Hematopoietic multipotent progenitor cell (in vitro differentiated cells): ENCODE data around the gene FRS2. TPM values are rescaled to one million over a fixed set of nuclear protein-coding genes. Genes with fewer than 3 reads are reported as not detected.

ENCODE experiments used
- DNase-seq, 3 donors: peaks; one replicate each; pipeline ENCODE4 v3.0.0-alpha.2; 2011 to 2015; ENCODE audit warnings: low read depth in 2 of 3, low spot score in 2 of 3
- total RNA-seq: library from RNA; depleted of rRNA; stranded (reverse); fragments of >200 nt; gene quantifications from one replicate; pipeline ENCODE4 v1.2.3, GENCODE V29; 2012

FRS2 gene
- total RNA-seq, 1 donor, result 21.0 TPM

DNA sequence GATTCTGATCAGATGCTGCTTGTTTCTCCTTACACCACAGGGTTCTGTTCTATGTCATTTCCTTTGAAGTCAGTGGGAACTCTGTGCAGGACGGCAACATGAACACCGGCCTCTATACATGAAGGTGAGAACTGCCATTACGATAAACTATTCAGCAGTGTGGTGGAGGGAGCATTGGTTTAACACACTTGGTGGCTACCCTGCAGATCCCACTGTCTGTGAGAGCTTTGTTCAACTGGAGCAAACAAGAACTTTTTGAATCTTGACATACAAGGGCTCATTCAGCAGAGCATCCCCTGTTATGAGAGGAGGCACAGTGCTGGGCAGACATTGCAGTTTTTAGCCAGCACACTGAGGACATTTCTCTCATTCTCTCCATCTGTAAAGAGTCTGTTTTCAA, 10.7 kb upstream of the FRS2 start:
- no peak for DNase-seq

DNA sequence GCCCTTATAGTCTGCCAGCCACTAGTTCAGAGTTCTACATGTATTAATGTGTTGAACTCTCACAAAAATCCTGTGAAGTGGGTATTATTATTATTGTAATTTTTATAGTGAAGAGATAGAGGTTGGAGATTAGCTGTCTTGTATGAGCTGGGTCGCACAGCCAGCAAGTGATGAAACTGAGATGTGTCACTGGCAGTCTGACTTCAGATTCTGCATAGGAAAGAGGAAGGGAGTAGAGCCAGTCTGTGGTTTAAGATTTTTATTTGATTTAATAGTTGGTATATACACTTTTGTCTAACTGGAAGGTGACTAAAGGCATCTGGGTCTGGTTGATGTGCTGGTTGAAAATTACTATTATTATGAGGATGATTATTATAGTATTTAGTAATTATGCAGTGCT, 5.8 kb upstream of the FRS2 start:
- DNase-seq, result peak in 1 of 3 donors; percentile 21

DNA sequence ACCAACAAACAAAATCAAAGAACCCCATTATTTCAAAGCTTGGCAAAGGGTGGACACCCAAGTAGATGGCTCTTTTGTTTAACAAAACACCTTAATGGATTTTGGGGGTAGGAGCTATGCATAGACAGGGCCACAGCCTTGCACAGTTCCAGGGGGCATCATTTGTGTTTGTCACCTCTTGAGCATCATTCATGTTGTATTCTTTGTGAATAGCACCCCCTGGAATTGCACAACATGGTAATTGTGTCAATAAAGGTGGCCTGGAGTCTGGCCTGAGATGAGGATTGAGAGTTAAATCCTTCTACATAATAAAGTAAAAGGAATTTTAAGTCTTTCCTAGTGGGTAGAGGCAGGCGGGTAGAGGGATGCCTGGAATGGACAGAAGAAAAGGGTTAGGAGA, 3.3 kb upstream of the FRS2 start:
- no peak for DNase-seq

DNA sequence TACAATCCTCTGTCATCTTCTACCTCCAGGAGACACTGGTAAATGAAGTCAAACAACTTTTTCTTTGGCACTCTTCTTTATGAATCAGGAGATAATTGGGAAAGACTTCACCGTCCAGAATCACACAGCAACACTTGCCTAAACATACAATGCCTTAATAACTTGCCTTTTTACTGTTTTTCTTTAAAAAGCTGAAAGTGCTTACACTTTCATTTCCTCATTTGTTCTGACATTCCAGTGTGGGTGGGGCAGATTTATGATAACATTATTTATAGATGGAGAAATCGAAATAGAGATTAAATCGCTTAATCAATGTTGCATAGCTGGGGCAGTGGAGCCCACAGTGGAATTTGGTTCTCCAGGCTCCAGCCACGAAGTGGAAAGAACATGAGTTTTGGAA, 2.8 kb upstream of the FRS2 start:
- no peak for DNase-seq

GRCh38 chr12:69468237-69469026, 1.8 kb upstream of the FRS2 start:
- no peak for DNase-seq

DNA sequence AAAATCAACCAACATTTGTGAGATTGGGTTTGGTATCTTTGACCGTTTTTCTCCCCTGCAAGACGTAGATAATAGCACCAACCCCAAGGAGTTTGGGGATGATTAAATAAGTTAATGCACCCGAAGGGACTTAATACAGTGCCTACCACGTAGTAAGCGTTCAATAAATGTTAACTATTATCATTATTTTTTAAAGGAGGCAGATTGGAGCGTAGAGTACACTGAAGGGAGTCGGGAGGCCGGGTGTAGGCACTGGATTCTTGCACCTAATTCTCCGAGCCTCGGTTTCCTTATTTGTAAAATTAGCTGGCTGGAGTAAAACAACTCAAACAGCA, 367 bp upstream of the FRS2 start:
- DNase-seq, result no peak

DNA sequence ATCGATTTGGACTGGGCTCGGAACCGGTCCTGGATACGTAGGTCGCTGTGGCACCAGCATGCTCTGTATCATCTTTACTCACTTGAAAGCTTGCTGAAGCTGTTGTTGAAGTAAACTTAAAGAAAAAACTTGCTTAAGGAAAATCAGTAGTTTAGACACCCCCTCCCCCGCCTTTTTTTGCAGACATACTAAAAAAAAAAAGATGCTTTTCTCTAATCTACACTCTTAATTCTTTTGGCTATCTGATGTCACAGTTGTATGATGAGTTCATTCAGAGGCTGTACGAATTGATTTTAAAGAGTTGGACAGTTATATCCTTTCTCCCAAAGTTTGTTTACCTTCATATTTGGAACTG, 865 bp downstream of the FRS2 start:
- no peak for DNase-seq

DNA sequence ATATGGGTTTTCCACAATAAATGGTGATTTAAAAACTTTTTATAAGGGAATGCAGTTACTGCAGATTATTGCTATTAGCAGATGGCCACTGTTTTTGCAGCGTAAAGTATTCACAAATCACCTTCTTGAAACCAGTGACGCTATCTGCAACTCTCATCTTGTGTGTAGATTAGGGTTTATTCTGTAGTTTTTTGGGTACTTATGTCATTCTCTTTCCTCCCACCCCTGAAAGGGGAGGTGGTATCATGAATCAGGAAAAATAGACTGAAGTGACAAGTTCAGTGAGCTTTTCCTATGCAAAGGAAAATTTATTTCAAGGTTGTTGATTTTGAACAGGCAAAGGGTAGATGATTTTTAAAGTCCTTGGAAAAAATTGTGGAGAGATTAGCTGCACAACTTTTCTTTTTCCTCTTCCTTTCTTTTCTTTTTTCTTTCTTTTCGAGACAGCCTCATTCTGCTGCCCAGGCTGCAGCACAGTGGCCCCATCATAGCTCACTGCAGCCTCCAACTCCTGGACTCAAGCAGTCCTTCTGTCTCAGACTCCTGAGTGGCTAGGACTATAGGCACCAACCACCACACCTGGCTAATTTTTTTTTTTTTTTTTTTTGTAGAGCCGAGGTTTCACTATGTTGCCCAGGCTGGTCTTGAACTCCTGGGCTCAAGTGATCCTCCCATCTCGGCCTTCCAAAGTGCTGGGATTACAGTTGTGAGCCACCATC, 1.6 kb downstream of the FRS2 start:
- DNase-seq, result no peak

GRCh38 chr12:69473262-69473661, 3.1 kb downstream of the FRS2 start:
- DNase-seq, result no peak

DNA sequence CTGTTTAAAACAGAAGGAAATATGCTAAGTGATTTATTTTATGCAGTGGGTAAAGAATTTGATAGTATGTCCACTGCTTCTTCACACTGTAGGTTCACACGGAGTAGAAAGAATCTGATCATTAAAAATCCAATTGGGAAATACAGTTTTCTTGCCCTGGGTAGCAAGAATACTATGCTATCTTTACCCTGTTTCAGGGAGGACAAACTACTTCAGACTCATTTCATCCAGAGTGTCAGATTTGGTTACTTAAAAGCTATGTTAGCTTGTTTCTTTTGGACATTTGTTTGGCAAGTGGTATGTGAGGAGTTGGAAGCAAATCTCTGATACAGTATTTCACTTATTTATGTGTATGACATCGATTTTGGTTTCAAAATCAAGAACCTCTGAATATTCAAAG, 4.3 kb downstream of the FRS2 start:
- no peak for DNase-seq

DNA sequence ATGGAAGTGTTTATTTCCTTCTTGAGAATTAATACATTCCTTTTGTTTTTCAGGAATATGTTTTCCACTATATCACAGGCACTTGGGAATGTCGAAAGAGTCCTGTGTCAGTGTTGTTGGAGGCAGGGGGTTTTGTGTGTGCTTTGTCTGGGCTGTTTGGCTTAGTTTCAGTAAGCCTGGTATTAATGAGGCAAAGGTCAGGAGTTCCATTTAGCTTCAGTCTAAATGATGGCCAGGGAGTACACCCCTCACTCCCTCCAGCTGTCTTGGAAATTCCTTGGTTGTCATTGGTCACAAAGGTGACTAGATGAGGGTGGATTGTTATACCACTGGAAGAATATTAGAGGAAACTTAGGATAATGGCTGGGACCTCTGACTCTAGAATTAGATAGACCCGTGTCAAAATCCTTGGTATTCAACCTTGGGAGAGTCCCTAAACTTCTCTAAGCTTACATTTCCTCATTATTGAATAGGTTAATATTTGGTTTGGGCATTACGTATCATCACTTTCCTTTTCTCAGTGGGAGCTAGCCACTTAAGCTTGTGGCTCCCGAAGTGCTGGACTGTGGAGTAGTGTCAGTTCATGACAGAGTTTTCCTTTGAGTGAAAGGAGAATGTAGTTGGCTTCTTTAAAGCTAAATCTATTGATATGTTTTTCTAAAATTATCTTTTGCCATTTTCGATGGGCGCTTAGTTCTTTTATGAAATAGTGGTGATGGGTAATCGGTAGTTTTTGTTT, 5.2 kb downstream of the FRS2 start:
- DNase-seq, result no peak

DNA sequence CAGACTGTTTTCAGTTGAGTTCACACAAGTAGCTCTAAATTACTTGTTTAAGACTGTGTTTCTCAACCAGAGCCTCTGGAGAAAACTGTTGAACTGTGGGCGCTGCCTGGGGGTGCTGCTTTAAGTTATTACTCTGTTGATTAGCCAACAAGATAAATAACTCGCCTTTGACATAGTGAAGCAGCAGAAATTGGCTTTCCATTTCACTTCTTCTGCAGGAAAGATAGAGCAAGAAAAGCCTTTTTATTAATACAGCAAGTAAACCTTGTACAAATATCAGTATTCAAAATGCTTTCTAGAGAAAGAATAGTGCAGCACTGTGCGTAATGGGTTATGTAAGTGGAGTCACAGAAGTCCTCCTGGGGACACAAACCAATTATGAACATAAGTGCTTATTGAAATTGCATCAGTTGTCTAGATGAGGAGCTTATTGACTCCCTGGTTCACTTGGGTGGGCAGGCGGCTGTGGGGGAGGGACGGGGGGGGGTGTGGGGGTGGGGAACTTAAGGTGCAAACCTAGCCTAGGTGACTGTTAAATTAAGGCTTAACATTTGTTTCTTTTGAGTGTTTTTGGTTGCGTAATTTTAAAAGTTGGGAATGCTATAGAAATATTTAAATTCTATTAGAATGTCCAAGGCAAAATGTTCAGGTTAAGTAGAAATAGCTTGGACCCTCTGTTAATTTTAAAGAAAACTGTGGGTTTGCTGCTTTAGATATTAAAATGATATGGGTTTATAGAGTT, 6.3 kb downstream of the FRS2 start:
- no peak for DNase-seq

DNA sequence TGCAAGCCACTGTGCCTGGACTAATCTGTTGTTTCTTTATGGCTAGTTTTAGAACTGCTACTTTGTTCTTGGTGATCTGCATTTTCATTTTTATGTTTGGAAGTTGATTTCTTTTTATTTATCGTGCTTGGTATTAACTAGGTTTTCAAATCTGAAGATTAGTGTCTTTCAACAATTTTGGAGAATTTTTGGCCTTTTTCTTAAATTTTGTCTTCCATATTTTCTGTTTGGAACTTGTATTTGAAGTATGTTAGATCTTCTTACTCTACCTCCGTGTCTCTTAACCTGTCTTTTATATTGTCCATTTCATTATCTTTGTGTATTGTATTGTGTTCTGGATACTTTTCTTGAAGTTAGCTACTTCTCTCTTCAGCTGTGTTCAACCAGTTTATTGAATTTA, 9.5 kb downstream of the FRS2 start:
- no peak for DNase-seq

- no peak for DNase-seq
These were observed 10.5 kb downstream of the FRS2 start for GRCh38 chr12:69480698-69481097.

DNA sequence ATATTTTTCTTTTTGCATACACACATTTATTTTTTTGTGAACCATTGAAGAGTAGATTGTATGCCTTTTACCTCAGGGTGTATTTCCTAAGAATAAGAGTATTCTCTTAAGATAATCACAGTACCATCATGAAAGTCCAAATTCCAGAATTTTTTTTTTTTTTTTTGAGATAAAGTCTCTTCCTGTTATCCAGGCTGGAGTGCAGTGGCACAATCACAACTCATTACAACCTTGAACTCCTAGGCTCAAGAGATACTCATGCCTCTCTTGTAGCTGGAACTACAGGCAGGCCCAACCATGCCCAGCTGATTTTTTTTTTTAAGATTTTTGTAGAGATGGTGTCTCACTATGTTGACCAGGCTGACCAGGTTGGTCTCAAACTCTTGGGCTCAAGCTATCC, 10.9 kb downstream of the FRS2 start:
- DNase-seq, result no peak

DNA sequence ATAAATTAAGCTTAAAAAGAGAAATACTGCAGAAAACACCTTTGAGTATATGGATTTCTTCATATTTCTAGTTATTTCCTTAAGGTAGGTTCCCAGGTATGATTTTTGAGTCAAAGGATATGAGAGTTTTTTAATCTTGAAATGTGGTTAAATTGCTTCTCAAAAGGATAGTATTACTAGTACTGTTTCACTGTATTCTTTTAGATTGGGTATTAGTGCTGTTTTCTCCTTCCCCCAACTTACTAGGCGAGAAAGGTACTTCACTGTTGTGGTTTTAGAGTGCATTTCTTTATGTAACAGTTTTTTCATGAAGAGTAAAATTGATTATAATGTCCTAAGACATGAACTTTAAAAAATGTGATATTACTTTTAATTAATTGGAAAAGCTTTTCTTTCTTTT, 13.5 kb downstream of the FRS2 start:
- DNase-seq, result no peak

DNA sequence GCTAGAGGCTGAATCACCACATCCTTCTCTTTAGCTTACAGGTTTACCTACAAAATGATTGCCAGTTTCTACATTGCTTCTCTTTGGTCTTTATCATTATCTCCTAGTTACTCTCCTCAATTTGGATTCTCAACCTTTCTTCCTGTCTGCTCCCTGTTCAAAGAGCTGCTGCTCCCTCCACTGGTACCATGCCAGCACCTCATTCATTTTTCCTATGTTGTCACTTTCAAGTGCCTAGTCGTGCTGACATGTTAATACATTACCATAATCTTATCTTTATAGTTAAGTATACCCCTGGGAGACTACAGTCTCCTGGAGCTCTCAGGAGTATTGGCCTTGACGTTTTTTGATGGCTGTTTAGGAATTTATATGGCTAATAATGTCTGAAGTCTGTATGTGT, 14.2 kb downstream of the FRS2 start:
- DNase-seq, result no peak

DNA sequence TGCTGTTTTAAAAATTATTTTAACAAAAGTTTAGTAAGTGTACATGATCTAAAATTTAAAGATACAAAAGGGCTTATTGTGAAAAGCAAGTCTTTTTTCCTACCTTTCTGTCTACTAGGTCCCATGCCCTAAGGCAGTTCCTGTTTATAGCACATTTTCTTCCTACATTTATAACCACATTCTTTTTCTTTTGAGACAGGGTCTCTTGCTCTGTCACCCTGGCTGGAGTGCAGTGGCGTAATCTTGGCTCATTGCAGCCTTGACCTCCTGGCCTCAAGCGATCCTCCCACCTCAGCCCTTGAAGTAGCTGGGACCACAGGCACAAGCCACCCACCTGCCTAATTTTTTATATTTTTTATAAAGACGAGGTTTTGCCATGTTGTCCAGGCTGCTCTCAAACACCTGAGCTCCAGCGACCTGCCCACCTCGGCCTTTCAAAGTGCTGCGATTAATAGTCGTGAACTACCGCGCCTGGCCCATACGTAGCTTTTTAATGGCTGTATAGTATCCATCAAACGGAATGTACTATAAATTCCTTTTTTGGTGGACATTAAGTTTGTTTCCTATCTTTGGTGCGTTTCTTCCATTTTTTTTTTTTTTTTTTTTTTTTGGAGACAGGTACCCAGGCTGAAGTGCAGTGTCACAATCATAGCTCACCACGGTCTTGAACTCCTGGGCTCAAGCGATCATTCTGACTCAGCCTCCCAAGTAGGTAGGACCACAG, 20.9 kb downstream of the FRS2 start:
- no peak for DNase-seq

DNA sequence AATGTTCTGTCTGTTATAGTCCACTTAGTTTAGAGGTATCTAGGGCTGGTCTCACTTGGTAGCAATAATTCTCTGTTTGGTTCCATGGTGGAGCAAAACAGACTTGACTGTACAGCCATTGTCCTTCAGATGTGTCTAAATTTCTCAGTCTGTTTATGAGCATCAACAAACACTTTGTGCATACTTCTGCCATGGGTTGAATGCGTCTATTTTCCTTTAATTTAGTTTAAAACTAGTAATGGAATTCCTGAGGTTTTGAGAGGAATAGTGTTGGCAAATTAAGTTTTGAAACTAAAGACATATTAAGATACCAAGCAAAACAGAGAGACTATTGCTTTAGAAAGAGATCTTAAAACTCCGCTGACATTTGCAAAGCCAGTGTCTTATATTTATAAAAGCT, 22.6 kb downstream of the FRS2 start:
- DNase-seq, result no peak

GRCh38 chr12:69495071-69495470, 24.9 kb downstream of the FRS2 start:
- no peak for DNase-seq
